ENCODE data around the gene INSR. TPM values are rescaled to one million over a fixed set of nuclear protein-coding genes. Genes with fewer than 3 reads are reported as not detected.
A peak's percentile ranks its signal among the peaks of the same experiment; 100 is the strongest.

INSR gene
- total and polyA plus RNA-seq, 10 of the 15 experiments (the other 5 are each of a cell fraction or from before 2014, with no cell fraction given): 4.2 to 34.9 (median 13.6) TPM

- WGBS (ENCODE audit: insufficient coverage, insufficient replicate concordance, low lambda C conversion rate, missing lambda C conversion rate): 1% methylated on average over 72 of the region's 78 CpGs
- Histone ChIP-seq H3K9me3 (replicated peaks; ENCODE audit: control insufficient read depth, insufficient read depth, low read length) (peaks cover 4% of the 10 kb centered on the region; the same call in 2 of the 3 replicates), H3K27ac (ENCODE audit: control insufficient read depth, insufficient read depth) (peak overlapping the region; percentile 75), H3K4me1 (ENCODE audit: control insufficient read depth, insufficient read depth, low read length) (peaks cover 4% of the 10 kb centered on the region; the same call in 1 of the 2 replicates), H3K4me3 (peak overlapping the region; percentile 76), H3K27me3 (replicated peaks in 1 of 2; ENCODE audit: control insufficient read depth in 2 of 2, insufficient read depth in 2 of 2, low read length in 1 of 2) (no peaks in the 10 kb centered on the region), H4K20me1 (ENCODE audit: control insufficient read depth, insufficient read depth) (no peaks in the 10 kb centered on the region), H3K4me2 (ENCODE audit: control insufficient read depth, insufficient read depth) (peak overlapping the region; percentile 81), H3K79me2 (ENCODE audit: control insufficient read depth, insufficient read depth, low read length) (no peaks in the 10 kb centered on the region), H2AFZ (ENCODE audit: control insufficient read depth, low read depth, low read length) (peak overlapping the region; percentile 85), H3K36me3 (ENCODE audit: control insufficient read depth in 2 of 2, insufficient read depth in 2 of 2, low read length in 1 of 2) (no peaks in the 10 kb centered on the region), H3K9ac (ENCODE audit: control insufficient read depth, insufficient read depth, low read length) (peak overlapping the region; percentile 82)
- RAD21 ChIA-PET (ENCODE audit: unreplicated experiment): interaction anchor here (0.6 to 2.3 kb wide), 33 partner anchors 29 to 831 kb away, joined by 3 to 21 read pairs (median 4); partner anchors contain the start of genes ARHGEF18, PET100, TRAPPC5 and XAB2
- FAIRE-seq (peak; percentile 78), ATAC-seq (peak; percentile 95), DNase-seq (ENCODE audit: low read depth, low spot score) (peak; percentile 84)
- BruUV-seq (replicated peaks): no TSS peak
- CTCF ChIA-PET: interaction anchor here (0.7 to 5.7 kb wide), 17 partner anchors 14 to 971 kb away, joined by 3 to 62 read pairs (median 4); partner anchors contain the start of genes ARHGEF18, TRAPPC5 and ZNF557
- in situ Hi-C loops (cut with MboI): no loop called here
- SMC1A ChIA-PET (ENCODE audit: uncharacterized antibody, unreplicated experiment): interaction anchor here (0.6 to 1.8 kb wide), 23 partner anchors 28 to 469 kb away, joined by 3 to 9 read pairs (median 3); no protein-coding TSS in a partner anchor
- intact Hi-C loops (cut with micrococcal nuclease; ENCODE audit: unreplicated experiment): loop anchor here (2.0 kb wide), 1 partner anchor 152 kb away; no protein-coding TSS in a partner anchor
- POLR2A ChIA-PET: interaction anchor here (0.6 to 2.0 kb wide), 17 partner anchors 15 to 923 kb away, joined by 3 to 14 read pairs (median 4); partner anchors contain the start of genes ARHGEF18, SNAPC2 and ZNF557
- TF ChIP-seq RBBP5 (conservative IDR thresholded peaks at IDR 0.05) (no peak), TCF12 (IDR thresholded peaks at IDR 0.05; ENCODE audit: low read depth, low read length) (0 out of 2 replicates have a peak, but pooled peaks have one; percentile 24), YY1 (IDR thresholded peaks at IDR 0.05; ENCODE audit: low read depth, low read length) (peak; percentile 61; the same call in 1 of the 2 replicates), IKZF2 (IDR thresholded peaks at IDR 0.05) (no peak; a peak in 1 of 4 replicates), PKNOX1 (IDR thresholded peaks at IDR 0.05) (peak; percentile 79), TAF1 (IDR thresholded peaks at IDR 0.05; ENCODE audit: borderline replicate concordance, low read depth, low read length) (peak; percentile 44; the same call in 1 of the 2 replicates), NR2F1 (conservative IDR thresholded peaks at IDR 0.05) (peak; percentile 59), RB1 (IDR thresholded peaks at IDR 0.05; ENCODE audit: borderline replicate concordance) (peak; percentile 27; the same call in 1 of the 2 replicates), NR2C2 (IDR thresholded peaks at IDR 0.05; ENCODE audit: borderline replicate concordance, control insufficient read depth, insufficient read length, low read depth) (no peak), USF2 (IDR thresholded peaks at IDR 0.05; ENCODE audit: borderline replicate concordance, low read depth, low read length) (no peak), CHD1 (IDR thresholded peaks at IDR 0.05; ENCODE audit: low read depth, low read length) (0 out of 2 replicates have a peak, but pooled peaks have one; percentile 40), NBN (IDR thresholded peaks at IDR 0.05) (peak; percentile 84), HDGF (IDR thresholded peaks at IDR 0.05) (peak; percentile 100), POLR2A (IDR thresholded peaks at IDR 0.05; ENCODE audit: low read depth, low read length) (peak; percentile 90), EED (IDR thresholded peaks at IDR 0.05; ENCODE audit: low read depth) (no peak; the same call in 1 of the 2 replicates), POLR2AphosphoS5 (IDR thresholded peaks at IDR 0.05; ENCODE audit: low read length) (peak; percentile 66; the same call in 1 of the 2 replicates), GATAD2B (conservative IDR thresholded peaks at IDR 0.05; ENCODE audit: low read depth) (peak; percentile 51; the same call in 1 of the 2 replicates), POU2F2 (IDR thresholded peaks at IDR 0.05; ENCODE audit: borderline replicate concordance, low read depth, low read length) (peak; percentile 17; the same call in 1 of the 3 replicates), EGR1 (IDR thresholded peaks at IDR 0.05; ENCODE audit: borderline replicate concordance in 1 of 2, low read depth in 2 of 2, low read length in 2 of 2) (peak in 1 of 2 experiments; percentile 83; a peak in 2 of 3 replicates), IKZF1 (conservative IDR thresholded peaks at IDR 0.05) (peak; percentile 14; the same call in 1 of the 2 replicates), CREM (IDR thresholded peaks at IDR 0.05; ENCODE audit: low read depth) (no peak), USF1 (IDR thresholded peaks at IDR 0.05; ENCODE audit: borderline replicate concordance, extremely low read length, insufficient read depth, low read depth, low read length) (no peak)
Measured at GRCh38 chr19:7098701-7099596, 195.3 kb downstream of the INSR start.

All from GM12878 (cell line).